GM12875 (cell line): ENCODE measurements around the gene HERC3.

ENCODE experiments used
- H3K4me3 ChIP-seq: one replicate; pipeline ENCODE4 v1.5.1; 2011; ENCODE audit warnings: low read depth, low read length, control low read depth
- CTCF ChIP-seq: IDR thresholded peaks from 2 replicates; pipeline ENCODE4 v1.5.1; 2011; ENCODE audit warnings: low read depth, mild to moderate bottlenecking, control low read depth, inconsistent platforms, low read length, moderate library complexity, borderline replicate concordance; ENCODE audit not compliant: insufficient read depth

HERC3 gene

GRCh38 chr4:88709989-88710388, 117.7 kb downstream of the HERC3 start:
- no peak for TF ChIP-seq CTCF
- no peak overlapping the region for H3K4me3 ChIP-seq

GRCh38 chr4:88713782-88714181, 121.5 kb downstream of the HERC3 start:
- no peak for TF ChIP-seq CTCF
- no peak overlapping the region for H3K4me3 ChIP-seq

GRCh38 chr4:88718098-88718497, 125.8 kb downstream of the HERC3 start:
- TF ChIP-seq CTCF, result no peak

GRCh38 chr4:88719381-88719780, 127.1 kb downstream of the HERC3 start:
- H3K4me3 ChIP-seq, result no peak overlapping the region
- no peak for TF ChIP-seq CTCF

More at GRCh38 chr4:88718098-88718497, 125.8 kb downstream of the HERC3 start:
- no peak overlapping the region for H3K4me3 ChIP-seq

- no peak overlapping the region for H3K4me3 ChIP-seq
Observed at GRCh38 chr4:88720451-88721428, 128.5 kb downstream of the HERC3 start.

GRCh38 chr4:88722276-88722780, 130.0 kb downstream of the HERC3 start:
- no peak overlapping the region for H3K4me3 ChIP-seq
- no peak for TF ChIP-seq CTCF

More at GRCh38 chr4:88720451-88721428, 128.5 kb downstream of the HERC3 start:
- TF ChIP-seq CTCF, result no peak
